Motor neuron (in vitro differentiated cells): ENCODE data around the gene CELF5. TPM values are rescaled to one million over a fixed set of nuclear protein-coding genes. Genes with fewer than 3 reads are reported as not detected.
"Not testable (repeated sequence)": the region's sequence is repeated elsewhere in the genome, so short reads cannot be mapped to it uniquely, and the experiment has no call there.

Experiments
- ATAC-seq, 8 experiments: fragments of 200-7000 bp; cut with Tn5 transposase; replicated peaks in 6 of 8; 2 replicates each; pipeline ENCODE4 v1.8.0; 2021; ENCODE audit warnings: mild to moderate bottlenecking in 8 of 8, moderate library complexity in 8 of 8
- H3K27ac ChIP-seq, 2 donors: fragments of 250-450 bp; sonication (Bioruptor Pico); 2 replicates each; pipeline ENCODE4 v1.9.0; 2021; ENCODE audit warnings: antibody characterized with exemption in 2 of 2, mild to moderate bottlenecking in 2 of 2, moderate library complexity in 1 of 2
- H3K4me1 ChIP-seq, 2 donors: fragments of 250-450 bp; sonication (Bioruptor Pico); replicated peaks in 1 of 2; 2 replicates each; pipeline ENCODE4 v1.6.1; 2021; ENCODE audit warnings: antibody characterized with exemption in 2 of 2, mild to moderate bottlenecking in 2 of 2, moderate library complexity in 1 of 2
- H3K4me3 ChIP-seq, 5 donors: fragments of 250-450 bp; sonication (Bioruptor Pico); 2 replicates each; pipeline ENCODE4 v1.9.0; 2021; ENCODE audit warnings: antibody characterized with exemption in 5 of 5, mild to moderate bottlenecking in 5 of 5, moderate library complexity in 4 of 5
- WGBS, 10 experiments: fragments of 450-650 bp; shearing (Covaris generic); methylation state at CpG; one replicate each; pipeline ENCODE4 v1.0.0; 2022; 5-methylcytosine and 5-hydroxymethylcytosine counted together
- in situ Hi-C, 9 experiments: fragments of 400-800 bp; cut with MboI; loops; one replicate each; pipeline ENCODE4 v1.15.0; 2021; ENCODE audit warnings: low sequenced_read_pairs in 9 of 9, low pct_unique_long_range_greater_than_20kb in 2 of 9; ENCODE audit not compliant: unreplicated experiment in 9 of 9
- total RNA-seq, 8 experiments: library from RNA; unstranded; fragments of 300-600 nt; gene quantifications; 2 replicates each; pipeline versions ENCODE4 v1.2.3 to v1.2.4, GENCODE V29; 2022

Gene CELF5
- total RNA-seq, 8 experiments from 2014 or later, result 0.18 to 29.9 (median 18.0) TPM

- no peak for ATAC-seq
- in situ Hi-C loops, result no loop called here
- 96% methylated on average over 9 of the region's 35 CpGs; no CpG with 5 or more reads in 9 of the 10 experiments for WGBS, 10 experiments
Measured at GRCh38 chr19:3204646-3205275, 19.7 kb upstream of the CELF5 start.

DNA sequence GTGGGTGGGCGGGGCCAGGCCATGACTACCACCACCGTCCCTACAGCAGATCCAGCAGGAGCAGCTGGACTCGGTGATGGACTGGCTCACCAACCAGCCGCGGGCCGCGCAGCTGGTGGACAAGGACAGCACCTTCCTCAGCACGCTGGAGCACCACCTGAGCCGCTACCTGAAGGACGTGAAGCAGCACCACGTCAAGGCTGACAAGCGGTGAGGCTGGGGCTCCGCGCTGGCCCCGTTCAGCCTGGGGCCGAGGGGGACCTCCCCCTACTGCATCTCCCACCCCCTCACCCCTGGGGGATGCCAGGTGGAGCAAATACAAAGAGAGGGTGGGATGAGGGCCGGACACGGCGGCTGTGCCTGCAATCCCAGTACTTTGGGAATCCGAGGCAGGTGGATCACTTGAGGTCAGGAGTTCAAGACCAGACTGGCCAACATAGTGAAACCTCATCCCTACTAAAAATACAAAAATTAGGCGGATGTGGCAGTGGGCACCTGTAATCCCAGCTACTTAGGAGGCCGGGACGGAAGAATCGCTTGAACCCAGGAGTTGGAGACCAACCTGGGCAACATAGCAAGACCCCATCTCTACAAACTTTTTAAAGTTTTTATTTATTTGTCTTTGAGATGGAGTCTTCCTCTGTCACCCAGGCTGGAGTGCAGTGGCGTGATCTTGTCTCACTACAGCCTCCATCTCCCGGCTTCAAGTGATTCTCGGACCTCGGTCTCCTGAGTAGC lies 18.1 kb upstream of the CELF5 start:
- 89 to 100% (median 100%) methylated on average over 1 to 7 of the region's 28 CpGs; no CpG with 5 or more reads in 2 of the 10 experiments for WGBS, 10 experiments
- Histone ChIP-seq H3K4me3 (no peak overlapping the region), H3K27ac (no peak overlapping the region), H3K4me1 (no peaks in the 10 kb centered on the region)
- no peak for ATAC-seq
- in situ Hi-C loops, result no loop called here

More at GRCh38 chr19:3204646-3205275, 19.7 kb upstream of the CELF5 start:
- no peaks in the 10 kb centered on the region for H3K4me1 ChIP-seq
- no peak overlapping the region for H3K4me3 ChIP-seq
- no peak overlapping the region for H3K27ac ChIP-seq

- peak in 3 of 8 experiments; percentile 21 to 33 (median 28) for ATAC-seq
- 90 to 95% methylated on average over 2 to 11 of the region's 43 CpGs; no CpG with 5 or more reads in 8 of the 10 experiments for WGBS, 10 experiments
- H3K27ac ChIP-seq, result no peak overlapping the region
- no peaks in the 10 kb centered on the region for H3K4me1 ChIP-seq
- H3K4me3 ChIP-seq, result no peak overlapping the region
- in situ Hi-C loops, result no loop called here
Measured at GRCh38 chr19:3207461-3208242, 16.8 kb upstream of the CELF5 start.

DNA sequence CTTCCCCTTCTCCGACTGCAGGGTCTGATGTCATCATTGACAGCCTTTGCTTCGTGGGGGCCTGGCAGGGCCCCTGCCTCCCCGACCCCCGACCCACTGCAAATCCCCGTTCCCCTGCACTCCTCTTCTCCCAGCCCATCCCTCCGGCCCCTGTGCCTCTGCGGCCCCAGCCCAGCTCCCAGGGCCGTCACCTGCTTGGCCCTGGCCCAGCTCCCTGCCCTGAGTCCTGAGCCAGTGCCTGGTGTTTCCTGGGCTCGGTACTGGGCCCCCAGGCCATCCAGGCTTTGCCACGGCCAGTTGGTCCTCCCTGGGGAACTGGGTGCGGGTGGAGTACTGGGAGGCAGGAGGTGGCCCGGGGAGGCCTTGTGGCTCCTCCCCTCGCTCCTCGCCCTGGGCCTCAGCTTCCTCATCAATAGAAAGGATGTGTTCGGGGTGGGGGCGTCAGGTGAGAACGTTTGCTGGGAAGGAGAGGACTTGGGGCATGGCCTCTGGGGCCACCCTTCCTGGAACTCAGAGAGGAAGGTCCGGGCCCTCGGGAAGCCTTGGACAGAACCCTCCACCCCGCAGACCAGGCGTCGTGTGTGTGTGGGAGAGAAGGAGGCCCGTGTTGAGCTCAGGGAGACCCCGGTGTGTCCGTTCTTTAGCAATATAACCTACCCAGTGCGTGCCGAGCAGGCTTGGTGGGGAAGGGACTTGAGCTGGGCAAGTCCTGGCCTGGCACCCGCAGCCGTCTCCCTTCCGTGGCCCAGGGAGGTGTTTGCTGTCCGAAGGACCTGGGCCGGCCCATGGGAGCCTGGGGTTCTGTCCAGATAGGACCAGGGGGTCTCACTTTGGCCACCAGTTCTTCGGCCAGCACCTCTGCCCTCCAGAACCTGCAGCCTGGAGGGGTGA lies 15.9 kb upstream of the CELF5 start:
- Histone ChIP-seq H3K4me3 (no peak overlapping the region), H3K4me1 (no peaks in the 10 kb centered on the region), H3K27ac (no peak overlapping the region)
- 80 to 100% (median 94%) methylated on average over 1 to 7 of the region's 33 CpGs; no CpG with 5 or more reads in 3 of the 10 experiments for WGBS, 10 experiments
- ATAC-seq, result no peak
- in situ Hi-C loops, result no loop called here

DNA sequence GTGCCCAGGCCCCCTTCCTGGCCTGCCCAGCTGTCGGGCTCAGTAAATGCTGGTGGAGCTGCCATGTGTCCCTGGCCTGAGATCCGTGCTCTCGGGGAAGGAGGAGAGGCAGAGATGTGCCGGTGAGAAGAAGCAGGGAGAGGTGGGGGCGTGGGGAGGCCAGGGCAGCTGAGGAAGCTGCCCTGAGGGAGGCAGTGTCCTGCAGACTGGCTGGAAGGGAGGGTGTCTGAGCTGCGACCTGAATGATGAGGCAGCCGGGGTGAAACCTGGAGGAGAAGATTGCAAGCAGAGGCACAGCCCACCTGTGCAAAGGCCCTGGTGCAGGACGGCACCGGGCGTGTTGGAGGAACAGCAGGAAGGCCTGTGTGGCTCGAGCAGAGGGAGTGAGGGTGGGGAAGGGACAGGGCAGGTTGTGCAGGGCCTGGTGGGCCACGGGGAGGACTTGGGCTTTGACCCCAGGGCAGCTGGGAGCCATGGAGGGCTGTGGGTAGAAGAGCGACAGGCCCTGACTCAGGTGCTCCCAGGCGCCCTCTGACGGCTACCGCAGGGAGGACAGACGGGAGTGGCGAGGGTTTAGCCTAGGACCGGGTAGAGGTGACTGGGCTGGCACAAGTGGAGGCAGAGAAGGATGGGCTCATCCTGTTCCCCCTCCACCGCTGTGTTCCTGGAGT lies 14.0 kb upstream of the CELF5 start:
- Histone ChIP-seq H3K4me1 (no peaks in the 10 kb centered on the region), H3K4me3 (no peak overlapping the region), H3K27ac (no peak overlapping the region)
- 5 to 93% (median 7%) methylated on average over 3 to 6 of the region's 20 CpGs; no CpG with 5 or more reads in 7 of the 10 experiments for WGBS, 10 experiments
- in situ Hi-C loops, result no loop called here
- ATAC-seq, result peak; percentile 39 to 88 (median 48)

DNA sequence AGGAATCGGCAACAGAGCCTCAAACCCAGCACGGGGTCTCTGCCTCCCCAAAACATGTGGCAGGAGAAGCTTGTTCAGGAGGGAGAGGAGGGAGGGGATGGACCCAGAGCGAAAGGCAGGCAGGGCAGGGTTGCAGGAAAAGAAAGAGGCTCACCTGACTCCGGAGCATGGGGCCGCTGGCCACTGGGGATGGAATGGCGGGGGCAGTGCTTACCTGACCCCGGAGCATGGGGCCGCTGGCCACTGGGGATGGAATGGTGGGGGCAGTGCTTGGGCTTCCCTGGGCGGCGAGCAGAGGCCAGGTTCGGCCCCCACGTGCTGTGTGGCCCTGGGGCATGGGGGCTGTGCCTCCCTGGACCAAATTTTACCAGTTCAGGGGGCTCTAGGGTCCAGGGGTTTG lies 13.3 kb upstream of the CELF5 start:
- H3K4me3 ChIP-seq, result no peak overlapping the region
- ATAC-seq, result peak in 5 of 8 experiments; percentile 4 to 11 (median 7)
- in situ Hi-C loops, result no loop called here
- H3K27ac ChIP-seq, result no peak overlapping the region
- no peaks in the 10 kb centered on the region for H3K4me1 ChIP-seq
- 0 to 100% (median 86%) methylated on average over 1 to 4 of the region's 12 CpGs; no CpG with 5 or more reads in 7 of the 10 experiments for WGBS, 10 experiments

DNA sequence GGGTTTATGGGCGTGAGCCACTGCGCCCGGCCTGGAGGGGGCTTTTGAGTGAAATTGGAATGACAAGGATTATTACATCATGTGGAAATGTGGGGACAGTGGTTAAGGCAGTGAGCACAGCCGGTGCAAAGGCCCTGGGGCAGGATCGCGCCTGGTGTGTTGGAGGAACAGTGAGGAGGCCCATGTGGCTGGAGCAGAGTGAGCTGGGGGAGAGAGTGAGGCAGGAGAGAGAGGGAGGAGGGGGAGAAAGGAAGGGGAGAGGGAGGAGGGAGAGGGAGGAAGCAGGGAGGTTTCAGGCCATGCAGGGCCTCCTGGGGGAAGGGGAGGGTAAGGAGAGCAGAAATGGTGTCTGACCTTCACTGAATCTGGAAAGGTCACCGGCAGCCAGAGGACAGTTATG lies 11.3 kb upstream of the CELF5 start:
- Histone ChIP-seq H3K4me3 (no peak overlapping the region), H3K4me1 (no peaks in the 10 kb centered on the region), H3K27ac (no peak overlapping the region)
- in situ Hi-C loops, result no loop called here
- ATAC-seq, result no peak
- 92% methylated on average over 2 of the region's 7 CpGs; no CpG with 5 or more reads in 9 of the 10 experiments for WGBS, 10 experiments

DNA sequence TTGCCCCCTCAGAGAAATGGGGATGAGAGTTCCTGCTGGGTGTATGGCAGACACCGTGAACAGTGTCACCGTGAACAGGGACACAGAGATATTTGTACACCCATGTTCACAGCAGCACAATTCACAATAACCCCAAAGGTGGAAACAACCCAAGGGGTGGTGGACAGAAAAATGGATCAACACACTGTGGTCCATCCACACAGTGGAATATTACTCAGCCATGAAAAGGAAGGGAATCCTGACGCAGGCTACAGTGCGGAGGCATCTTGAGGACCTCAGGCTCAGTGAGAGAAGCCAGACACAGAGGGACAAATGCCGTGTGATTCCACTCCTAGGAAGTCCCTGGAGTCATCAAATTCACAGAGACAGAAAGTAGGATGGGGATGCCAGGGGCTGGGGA lies 7.6 kb upstream of the CELF5 start:
- H3K4me1 ChIP-seq, result no peaks in the 10 kb centered on the region
- H3K4me3 ChIP-seq, result no peak overlapping the region
- no peak overlapping the region for H3K27ac ChIP-seq
- in situ Hi-C loops, result no loop called here
- ATAC-seq, result no peak
- 93 to 100% (median 100%) methylated on average over 2 to 5 of the region's 5 CpGs; no CpG with 5 or more reads in 4 of the 10 experiments for WGBS, 10 experiments

GRCh38 chr19:3220576-3220975 lies 3.9 kb upstream of the CELF5 start:
- H3K4me3 ChIP-seq, result no peak overlapping the region
- 20 to 80% (median 67%) methylated on average over 1 to 7 of the region's 12 CpGs; no CpG with 5 or more reads in 5 of the 10 experiments for WGBS, 10 experiments
- H3K27ac ChIP-seq, result no peak overlapping the region
- peak in 1 of 8 experiments; percentile 7 for ATAC-seq
- in situ Hi-C loops, result no loop called here
- no peaks in the 10 kb centered on the region for H3K4me1 ChIP-seq

DNA sequence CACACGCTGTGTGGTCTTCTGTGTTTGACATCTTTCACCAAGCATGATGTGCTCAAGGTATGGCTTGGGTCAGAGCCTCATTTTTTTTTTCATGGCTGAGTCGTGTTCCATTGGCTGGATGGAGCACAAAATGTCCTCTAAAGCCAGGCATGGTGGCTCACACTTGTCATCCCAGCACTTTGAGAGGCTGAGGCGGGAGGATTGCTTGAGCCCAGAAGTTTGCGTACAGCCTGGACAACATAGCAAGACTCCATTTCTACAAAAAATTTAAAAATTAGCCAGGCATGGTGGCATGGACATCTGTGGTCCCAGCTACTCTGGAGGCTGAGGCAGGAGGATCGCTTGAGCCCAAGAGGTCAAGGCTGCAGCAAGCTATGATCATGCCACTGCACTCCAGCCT lies 2.9 kb upstream of the CELF5 start:
- H3K4me1 ChIP-seq, H3K27ac ChIP-seq, ATAC-seq, H3K4me3 ChIP-seq, in situ Hi-C loops: not testable (repeated sequence)
- WGBS, 10 experiments, result 29 to 100% (median 89%) methylated on average over 1 to 5 of the region's 5 CpGs; no CpG with 5 or more reads in 5 of the 10 experiments

DNA sequence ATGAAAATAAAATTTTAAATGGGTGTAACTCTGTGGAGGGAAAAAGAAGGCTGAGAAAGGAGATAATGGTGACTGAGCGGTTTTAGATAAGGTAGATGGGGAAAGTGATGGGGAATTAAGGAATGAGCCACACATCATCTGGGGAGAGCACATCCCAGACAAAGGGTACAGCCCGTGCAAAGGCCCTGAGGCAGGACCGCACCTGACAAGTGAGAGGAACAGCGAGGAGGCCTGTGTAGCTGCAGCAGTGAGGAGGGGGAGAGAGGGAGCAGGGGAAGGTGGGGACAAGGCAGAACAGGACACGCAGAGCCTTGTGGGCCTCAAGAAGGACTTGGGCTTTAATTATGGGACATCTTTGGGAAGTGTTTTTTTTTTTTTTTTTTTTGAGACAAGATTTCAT lies 1.8 kb upstream of the CELF5 start:
- WGBS, 10 experiments, result 70 to 100% (median 84%) methylated on average over 1 to 5 of the region's 5 CpGs
- H3K27ac ChIP-seq, result no peak overlapping the region
- H3K4me3 ChIP-seq, result no peak overlapping the region
- ATAC-seq, result no peak
- peaks cover 8 to 13% of the 10 kb centered on the region in 2 donors for H3K4me1 ChIP-seq
- in situ Hi-C loops, result no loop called here

DNA sequence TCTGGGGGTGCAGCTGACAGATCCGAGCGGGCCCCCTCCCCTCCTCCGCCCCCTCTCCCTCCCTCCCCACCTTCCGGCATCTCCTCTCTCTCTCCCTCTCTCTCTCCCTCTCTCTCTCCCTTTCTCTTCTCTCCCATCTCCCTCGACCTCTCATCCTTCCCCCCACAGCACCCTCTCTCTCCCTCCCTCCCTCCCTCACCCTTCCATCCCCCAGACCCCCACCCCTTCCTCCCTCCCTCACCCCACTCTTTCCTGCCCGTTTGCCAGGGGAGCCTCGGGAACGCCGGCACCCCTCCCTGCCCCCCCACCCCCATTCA lies 666 bp downstream of the CELF5 start:
- Histone ChIP-seq H3K4me1 (peaks cover 17 to 30% of the 10 kb centered on the region in 2 donors), H3K4me3 (peak overlapping the region; percentile 47 to 93 (median 68)), H3K27ac (no peak overlapping the region)
- WGBS, 10 experiments, result no CpG with 5 or more reads among the region's 9 CpGs
- in situ Hi-C loops, result no loop called here
- ATAC-seq, result no peak
